AG09309 (cell line): ENCODE data around the gene ARL17B.
"Not testable (repeated sequence)": the region's sequence is repeated elsewhere in the genome, so short reads cannot be mapped to it uniquely, and the experiment has no call there.

ENCODE experiments used
- DNase-seq: peaks from one replicate; pipeline ENCODE4 v3.0.0-alpha.2; 2010; ENCODE audit warnings: low read depth
- H3K4me3 ChIP-seq: 2 replicates; pipeline ENCODE4 v1.5.1; 2011; ENCODE audit warnings: mild to moderate bottlenecking, low read depth, low read length, moderate library complexity; ENCODE audit not compliant: control insufficient read depth

The ARL17B gene

DNA sequence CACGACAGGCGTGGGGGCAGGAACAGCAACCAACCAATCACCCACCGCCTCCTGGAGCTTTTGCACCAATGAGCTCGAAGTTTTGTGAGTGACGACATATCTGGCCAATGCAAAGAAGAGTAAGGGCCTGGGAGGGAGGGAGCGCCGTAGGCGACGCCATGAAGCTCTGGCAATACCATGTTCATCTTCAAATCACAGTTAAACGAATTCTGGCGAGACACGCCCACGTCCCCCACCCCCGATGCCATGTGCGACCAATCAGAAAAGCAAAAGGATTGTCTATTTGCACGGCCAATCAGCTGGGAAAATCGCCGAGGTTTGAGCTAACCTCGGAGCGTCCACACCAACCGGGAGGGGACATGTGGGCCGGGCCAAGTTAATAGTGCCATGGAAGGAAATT, at the start of gene ARL17B:
Gene ARL17B (minus strand): TSS at position 12 of the 400 bp plus-strand sequence. CDS start 3,369 bp downstream, outside the sequence.
- not testable (repeated sequence) for H3K4me3 ChIP-seq, DNase-seq

DNA sequence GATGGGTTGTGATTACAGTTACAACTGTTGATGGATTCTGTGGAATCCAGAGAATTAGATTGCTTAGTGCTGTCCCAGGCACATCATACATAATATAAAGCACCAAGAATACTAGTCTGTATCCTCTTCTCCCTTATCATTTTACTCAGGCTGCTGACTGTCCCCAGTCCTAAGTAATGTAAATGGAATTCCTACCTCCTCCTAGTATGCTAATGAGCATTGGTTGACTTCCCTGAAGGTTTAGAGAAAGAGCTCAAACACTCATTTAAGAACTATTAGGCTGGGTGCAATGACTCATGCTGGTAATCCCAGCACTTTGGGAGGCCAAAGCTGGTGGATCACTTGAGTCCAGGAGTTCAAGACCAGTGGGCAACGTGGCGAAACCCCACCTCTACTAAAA, 48.3 kb upstream of the ARL17B start:
- not testable (repeated sequence) for DNase-seq, H3K4me3 ChIP-seq

GRCh38 chr17:46407155-46407554, 45.6 kb upstream of the ARL17B start:
- H3K4me3 ChIP-seq, DNase-seq: not testable (repeated sequence)

DNA sequence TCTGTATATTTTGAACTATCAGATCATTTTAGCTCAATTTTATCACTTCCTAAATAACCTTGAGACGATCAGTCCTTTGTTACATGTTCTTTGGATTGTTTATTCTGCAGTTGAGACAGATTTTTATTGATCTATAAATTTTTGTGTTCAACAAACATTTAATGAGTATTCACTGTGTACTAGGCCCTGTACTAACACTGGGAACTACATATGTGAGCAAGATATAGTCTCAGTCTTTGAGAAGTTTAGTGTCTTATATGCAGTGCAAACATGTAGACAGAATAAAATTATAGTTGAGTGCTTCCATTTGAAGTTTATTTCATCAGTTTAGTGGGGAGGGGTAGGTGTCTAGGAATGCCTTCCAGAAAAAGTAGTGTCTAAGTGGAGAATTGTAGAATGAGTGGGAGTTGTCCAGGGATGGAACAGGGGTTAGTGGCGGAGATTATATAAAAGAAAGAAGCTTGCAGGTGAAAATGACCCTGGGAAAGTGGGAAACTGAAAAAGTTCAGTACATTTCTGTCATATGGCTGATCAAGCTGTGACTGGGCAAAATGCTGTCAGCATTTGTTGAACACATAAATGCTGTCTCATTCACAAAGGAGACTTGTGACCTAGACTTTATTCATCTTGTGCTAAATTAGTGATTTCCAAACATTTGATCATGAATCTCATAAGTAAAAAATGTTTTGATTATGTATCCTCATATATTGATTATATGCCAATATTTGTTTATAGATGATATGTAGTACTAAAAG, 39.6 kb upstream of the ARL17B start:
- DNase-seq, H3K4me3 ChIP-seq: not testable (repeated sequence)

- not testable (repeated sequence) for H3K4me3 ChIP-seq, DNase-seq
These were observed 39.0 kb upstream of the ARL17B start for GRCh38 chr17:46400543-46400942.

- not testable (repeated sequence) for DNase-seq, H3K4me3 ChIP-seq
These were observed 38.4 kb upstream of the ARL17B start for GRCh38 chr17:46399993-46400392.

GRCh38 chr17:46396292-46396691, 34.7 kb upstream of the ARL17B start:
- not testable (repeated sequence) for H3K4me3 ChIP-seq

GRCh38 chr17:46393702-46394101, 32.1 kb upstream of the ARL17B start:
- not testable (repeated sequence) for DNase-seq, H3K4me3 ChIP-seq

More at GRCh38 chr17:46396292-46396691, 34.7 kb upstream of the ARL17B start:
- not testable (repeated sequence) for DNase-seq

- not testable (repeated sequence) for DNase-seq
These were observed 23.9 kb upstream of the ARL17B start for GRCh38 chr17:46385491-46385890.

DNA sequence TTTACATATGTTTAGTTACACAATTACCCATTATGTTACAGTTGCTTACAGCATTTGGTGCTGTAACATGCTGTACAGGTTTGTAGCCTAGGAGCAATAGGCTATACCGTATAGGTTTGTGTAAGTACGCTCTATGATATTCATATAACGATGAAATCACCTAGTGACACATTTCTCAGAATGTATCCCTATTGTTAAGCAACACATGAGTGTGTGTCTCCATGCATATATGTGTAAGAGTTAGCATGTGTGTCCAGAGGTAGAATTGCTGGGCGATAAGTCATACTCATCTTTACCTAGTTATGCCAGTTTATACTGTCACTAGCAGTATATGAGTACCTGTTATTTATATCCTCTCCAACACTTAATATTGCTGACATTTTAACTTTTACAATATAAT, 21.6 kb upstream of the ARL17B start:
- not testable (repeated sequence) for DNase-seq, H3K4me3 ChIP-seq

More at GRCh38 chr17:46385491-46385890, 23.9 kb upstream of the ARL17B start:
- H3K4me3 ChIP-seq: not testable (repeated sequence)

- not testable (repeated sequence) for DNase-seq, H3K4me3 ChIP-seq
These were observed 11.9 kb upstream of the ARL17B start for GRCh38 chr17:46373418-46373817.

DNA sequence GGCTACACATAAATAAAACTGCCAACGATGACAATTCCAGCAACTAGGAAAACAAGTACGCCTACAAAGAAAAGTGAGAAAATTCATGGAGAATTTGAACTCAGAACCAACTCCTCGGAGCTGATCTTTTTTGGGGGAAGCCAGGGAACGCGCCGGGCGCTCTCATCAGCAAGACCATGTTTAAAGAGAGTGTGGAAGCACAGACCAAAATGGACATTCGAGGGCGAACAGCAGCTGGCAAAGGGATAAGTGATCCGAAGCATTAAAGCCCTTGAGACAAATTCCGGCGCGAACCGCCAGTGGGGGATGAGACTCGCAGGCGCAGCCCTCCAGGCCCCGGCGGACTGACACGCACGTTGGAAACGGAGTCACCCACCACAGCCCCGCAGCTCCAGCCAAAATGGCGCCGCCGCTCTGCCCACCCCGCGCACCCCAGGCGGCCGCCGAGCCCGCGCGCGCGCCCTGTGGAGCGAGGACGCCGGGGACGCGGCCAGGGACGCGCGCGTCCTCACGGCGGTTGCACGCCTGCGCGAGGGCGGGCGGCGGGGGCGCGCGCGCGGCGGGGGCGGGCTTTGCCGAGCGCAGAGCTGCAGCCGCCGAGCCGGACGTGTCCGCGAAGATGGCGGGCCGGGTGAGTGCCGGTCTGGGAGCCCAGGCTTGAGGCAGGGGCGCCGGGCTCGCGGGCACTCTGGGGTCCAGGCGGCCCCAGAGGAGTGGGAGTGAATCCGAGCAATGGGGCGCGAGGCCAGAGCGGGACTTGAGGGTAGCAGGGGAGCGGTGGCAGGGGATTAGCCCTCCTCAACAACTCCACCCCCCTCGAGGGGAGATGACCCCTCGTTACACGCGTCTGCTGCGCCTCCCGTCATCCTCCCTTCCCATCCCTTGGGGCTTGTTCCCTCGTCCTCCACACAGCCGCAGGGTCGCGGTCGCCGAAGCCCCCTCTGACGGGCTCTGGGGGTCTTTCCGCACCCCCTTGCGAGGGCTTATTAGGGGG, 11.0 kb upstream of the ARL17B start:
- not testable (repeated sequence) for DNase-seq, H3K4me3 ChIP-seq

- H3K4me3 ChIP-seq: not testable (repeated sequence)
These were observed 6.0 kb upstream of the ARL17B start for GRCh38 chr17:46367520-46367919.

GRCh38 chr17:46361145-46361735, 326 bp downstream of the ARL17B start:
- not testable (repeated sequence) for H3K4me3 ChIP-seq, DNase-seq

More at GRCh38 chr17:46367520-46367919, 6.0 kb upstream of the ARL17B start:
- DNase-seq: not testable (repeated sequence)

DNA sequence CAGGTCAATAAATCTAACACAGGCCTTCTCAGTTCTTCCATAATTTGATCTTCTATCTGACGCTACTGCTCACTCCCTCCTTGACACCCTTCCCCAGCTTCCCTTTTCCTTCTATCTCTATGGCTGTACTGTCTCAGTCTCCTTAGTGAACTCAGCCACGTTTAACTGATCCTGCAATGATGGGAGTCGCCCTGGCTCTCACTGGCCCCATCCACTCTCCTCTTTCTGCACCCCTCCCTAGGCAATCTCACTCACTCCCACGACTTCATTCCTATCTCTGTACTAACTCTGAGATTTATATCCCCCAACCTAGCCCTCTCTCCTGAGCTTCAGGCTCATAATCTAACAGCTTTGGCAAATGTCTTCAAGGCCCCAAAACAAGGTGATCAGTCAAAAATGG, 7.7 kb downstream of the ARL17B start:
- not testable (repeated sequence) for H3K4me3 ChIP-seq, DNase-seq

DNA sequence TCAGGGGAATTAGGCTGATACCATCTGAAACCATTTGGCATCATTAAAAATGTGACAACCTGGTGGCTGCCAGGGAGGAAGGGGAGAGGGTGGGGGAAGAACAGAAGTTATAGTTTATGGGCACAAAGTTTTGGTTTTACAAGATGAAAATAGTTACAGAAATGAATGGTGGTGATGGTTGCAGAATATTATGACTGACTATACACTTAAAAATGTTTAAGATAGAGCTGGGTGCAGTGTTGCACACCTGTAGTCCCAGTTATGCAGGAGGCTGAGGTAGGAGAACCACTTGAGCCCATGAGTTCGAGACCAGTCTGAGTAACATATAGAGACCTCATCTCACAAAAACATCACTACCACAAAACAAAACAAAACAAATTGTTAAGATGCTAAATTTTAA, 12.5 kb downstream of the ARL17B start:
- DNase-seq, H3K4me3 ChIP-seq: not testable (repeated sequence)

- not testable (repeated sequence) for H3K4me3 ChIP-seq, DNase-seq
These were observed 13.2 kb downstream of the ARL17B start for GRCh38 chr17:46348345-46348744.

DNA sequence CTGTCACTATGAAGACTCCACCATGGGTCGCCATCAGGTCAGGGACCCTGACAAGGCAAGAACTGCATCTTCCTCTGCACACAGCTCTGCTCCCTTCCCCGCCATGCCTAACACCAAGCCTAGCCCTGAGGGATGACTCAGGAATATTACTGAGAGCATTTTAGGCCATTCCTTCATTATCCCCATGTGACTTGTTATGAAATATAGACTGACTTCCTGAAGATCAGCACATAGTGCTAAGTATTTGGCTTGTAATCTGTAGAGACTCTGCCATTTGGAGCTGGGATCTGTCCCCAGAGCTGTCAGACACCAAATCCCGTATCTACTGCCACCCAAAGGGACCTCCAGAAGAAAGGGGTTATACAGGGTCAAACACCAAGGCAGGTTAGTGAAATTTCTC, 19.4 kb downstream of the ARL17B start:
- not testable (repeated sequence) for DNase-seq, H3K4me3 ChIP-seq
